Thyroid gland (tissue), 4 donors: Measurements from ENCODE around the gene ARHGEF28. TPM values are rescaled to one million over a fixed set of nuclear protein-coding genes. Genes with fewer than 3 reads are reported as not detected.
A peak's percentile ranks its signal among the peaks of the same experiment; 100 is the strongest.

Experiments
- DNase-seq, 2 donors: peaks; one replicate each; pipeline ENCODE4 v3.0.0-alpha.2; 2019
- H3K27ac ChIP-seq, 3 donors: fragments of 200-600 bp; sonication (generic); 1 replicate in 2 of 3; 2 replicates in 1 of 3; pipeline ENCODE4 v1.5.1; 2016 to 2019; ENCODE audit warnings: mild to moderate bottlenecking in 1 of 3, moderate library complexity in 1 of 3
- H3K27me3 ChIP-seq: fragments of 200-600 bp; sonication (generic); one replicate; pipeline ENCODE4 v1.5.1; 2019
- H3K36me3 ChIP-seq, 2 donors: fragments of 200-600 bp; sonication (generic); one replicate each; pipeline ENCODE4 v1.5.1; 2016 to 2019
- H3K4me1 ChIP-seq, 2 donors: fragments of 200-600 bp; sonication (generic); one replicate each; pipeline ENCODE4 v1.5.1; 2017 to 2019
- H3K4me3 ChIP-seq, 3 donors: fragments of 200-600 bp; sonication (generic); replicated peaks in 1 of 3; 1 replicate in 2 of 3; 2 replicates in 1 of 3; pipeline ENCODE4 v1.5.1; 2016; ENCODE audit warnings: mild to moderate bottlenecking in 1 of 3
- H3K9me3 ChIP-seq: fragments of 200-600 bp; sonication (generic); one replicate; pipeline ENCODE4 v1.5.1; 2017
- POLR2A ChIP-seq, 2 donors: fragments of 450-650 bp; IDR thresholded peaks; one replicate each; pipeline ENCODE4 v1.6.1; 2017; ENCODE audit warnings: antibody characterized with exemption in 2 of 2, mild to moderate bottlenecking in 2 of 2, moderate library complexity in 1 of 2
- WGBS, 2 donors: methylation state at CpG; one replicate each; pipeline ENCODE4 v1.1.5; 2017; 5-methylcytosine and 5-hydroxymethylcytosine counted together
- intact Hi-C: fragments of 100-400 bp; cut with DNase I; formaldehyde crosslinking; loops from one replicate; pipeline ENCODE4 v1.15.1; 2023
- total RNA-seq, 4 donors: library from RNA; depleted of rRNA; stranded (reverse); fragments of >200 nt; gene quantifications; one replicate each; pipeline ENCODE4 v1.2.3, GENCODE V29; 2016
- TF ChIP-seq, protein P1 (sequence below), 6 experiments: fragments of 200-600 bp in 3 of 6; fragments of 450-650 bp in 3 of 6; sonication (generic) in 3 of 6; IDR thresholded peaks; one replicate each; pipeline ENCODE4 v1.5.1; 2016 to 2019; ENCODE audit warnings: antibody characterized with exemption in 6 of 6, mild to moderate bottlenecking in 2 of 6, inconsistent platforms in 1 of 6, moderate library complexity in 1 of 6

The ARHGEF28 gene
- total RNA-seq, 4 donors from 2014 or later = 43.6 to 58.8 (median 55.3) TPM

DNA sequence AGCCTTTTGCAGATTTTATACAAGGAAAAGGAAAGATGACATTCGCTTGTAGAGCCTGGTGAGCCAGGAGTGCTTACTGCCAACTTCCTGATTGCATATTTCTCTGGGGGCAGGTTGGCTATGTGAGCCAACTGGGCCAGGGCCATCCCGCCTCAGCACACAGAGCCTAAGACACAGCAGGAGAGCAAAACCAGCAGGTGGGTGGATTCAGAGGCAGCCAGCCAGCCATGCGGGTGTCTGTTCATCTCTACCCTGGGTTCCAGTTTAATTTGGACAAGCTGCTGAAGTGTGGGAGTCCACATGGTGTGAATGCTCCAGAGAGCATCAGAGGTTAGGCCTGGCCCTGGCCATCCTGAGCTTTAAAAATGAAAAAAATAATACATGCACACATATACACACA is 291.4 kb downstream of the ARHGEF28 start:
- Histone ChIP-seq H3K36me3 (no peaks in the 10 kb centered on the region), H3K4me1 (peaks cover 29 to 33% of the 10 kb centered on the region in 2 donors), H3K4me3 (no peak overlapping the region), H3K27ac (peak overlapping the region in 2 of 3 donors; percentile 48 to 73), H3K9me3 (no peaks in the 10 kb centered on the region), H3K27me3 (no peaks in the 10 kb centered on the region)
- DNase-seq = peak; percentile 80 to 82
- WGBS, 2 donors = 19 to 44% methylated on average over 2 to 3 of the region's 3 CpGs
- intact Hi-C loops = no loop called here
- no peak for TF ChIP-seq POLR2A (IDR thresholded peaks at IDR 0.05)
- TF ChIP-seq, protein P1, sequence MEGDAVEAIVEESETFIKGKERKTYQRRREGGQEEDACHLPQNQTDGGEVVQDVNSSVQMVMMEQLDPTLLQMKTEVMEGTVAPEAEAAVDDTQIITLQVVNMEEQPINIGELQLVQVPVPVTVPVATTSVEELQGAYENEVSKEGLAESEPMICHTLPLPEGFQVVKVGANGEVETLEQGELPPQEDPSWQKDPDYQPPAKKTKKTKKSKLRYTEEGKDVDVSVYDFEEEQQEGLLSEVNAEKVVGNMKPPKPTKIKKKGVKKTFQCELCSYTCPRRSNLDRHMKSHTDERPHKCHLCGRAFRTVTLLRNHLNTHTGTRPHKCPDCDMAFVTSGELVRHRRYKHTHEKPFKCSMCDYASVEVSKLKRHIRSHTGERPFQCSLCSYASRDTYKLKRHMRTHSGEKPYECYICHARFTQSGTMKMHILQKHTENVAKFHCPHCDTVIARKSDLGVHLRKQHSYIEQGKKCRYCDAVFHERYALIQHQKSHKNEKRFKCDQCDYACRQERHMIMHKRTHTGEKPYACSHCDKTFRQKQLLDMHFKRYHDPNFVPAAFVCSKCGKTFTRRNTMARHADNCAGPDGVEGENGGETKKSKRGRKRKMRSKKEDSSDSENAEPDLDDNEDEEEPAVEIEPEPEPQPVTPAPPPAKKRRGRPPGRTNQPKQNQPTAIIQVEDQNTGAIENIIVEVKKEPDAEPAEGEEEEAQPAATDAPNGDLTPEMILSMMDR (IDR thresholded peaks at IDR 0.05) = no peak

DNA sequence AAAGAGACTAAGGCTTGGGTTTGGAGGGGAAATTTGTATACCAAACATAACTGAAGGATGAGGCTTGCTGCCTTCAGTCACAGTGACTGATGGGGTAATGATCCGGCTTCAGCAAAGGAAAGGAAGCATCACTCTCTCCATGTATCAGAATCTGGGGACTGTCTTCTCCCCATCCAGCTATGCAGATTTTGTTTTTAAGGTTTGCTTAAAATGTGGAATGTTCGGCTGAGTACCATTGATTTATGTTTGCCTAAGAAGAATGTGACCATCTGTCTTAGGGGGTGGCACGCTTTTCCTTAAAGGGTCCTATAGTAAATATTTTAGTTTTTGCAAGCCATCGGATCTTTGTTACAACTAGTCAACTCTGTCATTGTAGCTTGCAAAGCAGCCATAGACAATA is 291.9 kb downstream of the ARHGEF28 start:
- Histone ChIP-seq H3K4me1 (peaks cover 29 to 33% of the 10 kb centered on the region in 2 donors), H3K4me3 (no peak overlapping the region), H3K36me3 (no peaks in the 10 kb centered on the region), H3K9me3 (no peaks in the 10 kb centered on the region), H3K27me3 (no peaks in the 10 kb centered on the region), H3K27ac (peak overlapping the region in 2 of 3 donors; percentile 48 to 73)
- TF ChIP-seq, protein P1 (IDR thresholded peaks at IDR 0.05) = no peak
- no peak for TF ChIP-seq POLR2A (IDR thresholded peaks at IDR 0.05)
- 92 to 93% methylated on average over 4 of the region's 4 CpGs for WGBS, 2 donors
- no peak for DNase-seq
- intact Hi-C loops = no loop called here

DNA sequence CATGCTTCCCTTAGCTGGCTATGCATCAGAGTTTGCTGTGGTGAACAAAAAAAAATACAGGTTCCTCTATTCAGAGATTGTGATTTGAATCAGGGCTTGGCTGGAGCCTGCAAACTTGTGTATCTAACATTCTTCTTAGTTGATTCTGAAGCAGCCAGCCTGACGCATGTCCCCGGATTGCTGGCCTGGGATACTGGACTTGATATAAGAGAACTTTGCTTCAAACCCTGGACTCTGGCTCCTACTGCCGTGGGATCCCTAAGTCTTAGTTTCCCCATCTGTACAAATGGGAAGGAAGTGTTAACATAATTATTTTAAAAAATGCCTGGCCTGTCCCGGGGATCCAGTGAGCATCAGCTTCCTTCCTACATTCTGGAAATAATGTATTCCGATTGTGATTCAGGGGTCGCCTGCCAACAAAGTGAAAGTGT is 292.8 kb downstream of the ARHGEF28 start:
- Histone ChIP-seq H3K9me3 (no peaks in the 10 kb centered on the region), H3K27me3 (no peaks in the 10 kb centered on the region), H3K27ac (peak overlapping the region in 2 of 3 donors; percentile 48 to 73), H3K36me3 (no peaks in the 10 kb centered on the region), H3K4me1 (peaks cover 29 to 33% of the 10 kb centered on the region in 2 donors), H3K4me3 (no peak overlapping the region)
- WGBS, 2 donors = 47 to 58% methylated on average over 6 of the region's 6 CpGs
- peak; percentile 66 to 80 for DNase-seq
- intact Hi-C loops = no loop called here
- TF ChIP-seq POLR2A (IDR thresholded peaks at IDR 0.05) = no peak
- TF ChIP-seq, protein P1 (IDR thresholded peaks at IDR 0.05) = no peak

DNA sequence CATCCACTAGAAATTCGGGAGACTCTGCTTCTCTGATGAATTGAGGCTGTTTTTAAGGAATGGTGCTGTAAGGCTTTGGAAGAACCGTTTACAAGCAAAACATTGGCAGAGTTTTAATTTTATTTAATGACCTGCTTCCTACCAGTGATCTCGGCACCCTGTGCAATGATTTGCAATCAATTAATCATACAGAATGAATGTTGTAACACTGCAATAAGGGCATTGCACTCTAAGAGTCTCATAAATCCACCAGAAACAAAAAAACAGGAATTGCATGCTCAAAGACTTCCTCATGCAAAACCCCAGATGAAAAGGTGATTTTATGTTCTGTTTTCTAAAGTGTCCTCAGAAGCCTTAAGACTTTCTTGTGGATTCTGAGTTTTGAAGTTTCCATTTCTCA is 295.7 kb downstream of the ARHGEF28 start:
- intact Hi-C loops = no loop called here
- no peak overlapping the region for H3K27ac ChIP-seq
- no peaks in the 10 kb centered on the region for H3K9me3 ChIP-seq
- no peaks in the 10 kb centered on the region for H3K27me3 ChIP-seq
- WGBS, 2 donors = 73 to 77% methylated on average over 3 of the region's 3 CpGs
- TF ChIP-seq, protein P1 (IDR thresholded peaks at IDR 0.05) = no peak
- TF ChIP-seq POLR2A (IDR thresholded peaks at IDR 0.05) = no peak
- peaks cover 28 to 33% of the 10 kb centered on the region in 2 donors for H3K4me1 ChIP-seq
- H3K4me3 ChIP-seq = no peak overlapping the region
- DNase-seq = no peak
- no peaks in the 10 kb centered on the region for H3K36me3 ChIP-seq

DNA sequence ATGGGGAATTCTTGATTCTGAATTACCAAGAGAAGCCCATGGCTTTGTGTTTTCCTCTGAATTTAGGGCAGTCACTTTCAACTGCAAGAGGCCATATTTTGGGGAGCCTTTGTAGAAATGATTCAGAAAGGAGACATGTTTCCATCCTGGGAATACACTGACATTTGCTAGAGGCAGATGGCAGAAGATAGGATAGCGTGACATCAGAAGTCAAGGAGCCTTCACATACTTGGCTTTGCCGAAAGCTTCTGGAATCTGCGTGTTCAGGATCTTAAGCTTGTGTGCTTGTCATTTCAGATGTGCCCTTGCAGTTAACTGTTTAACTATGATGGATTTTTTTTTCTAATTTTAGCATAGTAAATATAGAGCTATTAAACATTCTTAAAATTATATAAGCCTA is 296.2 kb downstream of the ARHGEF28 start:
- WGBS, 2 donors = 95 to 97% methylated on average over 3 of the region's 3 CpGs
- TF ChIP-seq POLR2A (IDR thresholded peaks at IDR 0.05) = no peak
- TF ChIP-seq, protein P1 (IDR thresholded peaks at IDR 0.05) = no peak
- no peak overlapping the region for H3K27ac ChIP-seq
- DNase-seq = no peak
- H3K4me1 ChIP-seq = peaks cover 23 to 29% of the 10 kb centered on the region in 2 donors
- H3K4me3 ChIP-seq = no peak overlapping the region
- intact Hi-C loops = no loop called here
- no peaks in the 10 kb centered on the region for H3K27me3 ChIP-seq
- no peaks in the 10 kb centered on the region for H3K9me3 ChIP-seq
- no peaks in the 10 kb centered on the region for H3K36me3 ChIP-seq
